A673 (cell line): ENCODE measurements around the gene TCF3.

Experiments
- CTCF ChIP-seq: fragments of 300-800, 200-600 bp; sonication (generic); conservative IDR thresholded peaks from 2 replicates; pipeline ENCODE4 v1.5.1; 2017; ENCODE audit warnings: low read depth, mild to moderate bottlenecking, antibody characterized with exemption, low read length, moderate library complexity, mixed read lengths
- EZH2 ChIP-seq: fragments of 200-600 bp; sonication (generic); IDR thresholded peaks from 2 replicates; pipeline ENCODE4 v1.6.1; 2017; ENCODE audit warnings: borderline replicate concordance, low read depth, mild to moderate bottlenecking, mixed read lengths, antibody characterized with exemption, low read length; ENCODE audit not compliant: poor library complexity, severe bottlenecking

- TF ChIP-seq CTCF (no peak), EZH2 (no peak)
Measured at GRCh38 chr19:1699386-1699785, 47.0 kb upstream of the TCF3 start.
